Liver (tissue), 9 donors: ENCODE data around the gene NAGLU. TPM values are rescaled to one million over a fixed set of nuclear protein-coding genes. Genes with fewer than 3 reads are reported as not detected.
"Not testable (repeated sequence)": the region's sequence is repeated elsewhere in the genome, so short reads cannot be mapped to it uniquely, and the experiment has no call there.

Experiments
- DNase-seq: peaks from one replicate; pipeline ENCODE4 v3.0.0-alpha.2; 2017; ENCODE audit warnings: low spot score
- H3K27ac ChIP-seq, 2 donors: one replicate each; pipeline ENCODE4 v1.7.0; 2013; ENCODE audit warnings: inconsistent platforms in 2 of 2, low read length in 2 of 2, control low read depth in 1 of 2, low read depth in 1 of 2, mild to moderate bottlenecking in 1 of 2
- H3K27me3 ChIP-seq, 4 donors: one replicate each; pipeline versions ENCODE4 v1.6.1 to v1.7.0; 2013; ENCODE audit warnings: low read length in 3 of 4, inconsistent platforms in 1 of 4, mild to moderate bottlenecking in 1 of 4, moderate library complexity in 1 of 4; ENCODE audit not compliant: control insufficient read depth in 4 of 4, insufficient read depth in 4 of 4
- H3K36me3 ChIP-seq, 4 donors: one replicate each; pipeline versions ENCODE4 v1.6.1 to v1.7.0; 2013; ENCODE audit warnings: low read length in 3 of 4, mild to moderate bottlenecking in 3 of 4, low read depth in 1 of 4, moderate library complexity in 1 of 4; ENCODE audit not compliant: control insufficient read depth in 4 of 4, insufficient read depth in 3 of 4
- H3K4me1 ChIP-seq, 4 donors: one replicate each; pipeline versions ENCODE4 v1.6.1 to v1.7.0; 2013; ENCODE audit warnings: low read length in 3 of 4, mild to moderate bottlenecking in 3 of 4, moderate library complexity in 1 of 4; ENCODE audit not compliant: control insufficient read depth in 4 of 4, insufficient read depth in 4 of 4
- H3K4me3 ChIP-seq, 3 donors: one replicate each; pipeline versions ENCODE4 v1.6.1 to v1.7.0; 2013; ENCODE audit warnings: low read length in 3 of 3, control low read depth in 1 of 3, low read depth in 1 of 3, mild to moderate bottlenecking in 1 of 3
- H3K9ac ChIP-seq, 2 donors: one replicate each; pipeline ENCODE4 v1.7.0; 2013; ENCODE audit warnings: low read length in 2 of 2, mild to moderate bottlenecking in 2 of 2, moderate library complexity in 2 of 2, control low read depth in 1 of 2, low read depth in 1 of 2
- H3K9me3 ChIP-seq, 4 donors: one replicate each; pipeline versions ENCODE4 v1.6.1 to v1.7.0; 2013; ENCODE audit warnings: low read length in 3 of 4; ENCODE audit not compliant: control insufficient read depth in 4 of 4
- ATF3 ChIP-seq: IDR thresholded peaks from 2 replicates; pipeline ENCODE4 v1.6.1; 2016; ENCODE audit warnings: antibody characterized with exemption
- EGR1 ChIP-seq, 2 donors: IDR thresholded peaks; 2 replicates each; pipeline ENCODE4 v1.6.1; 2016 to 2018; ENCODE audit warnings: antibody characterized with exemption in 2 of 2, low read depth in 2 of 2
- GABPA ChIP-seq, 2 donors: IDR thresholded peaks in 1 of 2; conservative IDR thresholded peaks in 1 of 2; 2 replicates each; pipeline ENCODE4 v1.6.1; 2016; ENCODE audit warnings: antibody characterized with exemption in 2 of 2, mild to moderate bottlenecking in 1 of 2, moderate library complexity in 1 of 2
- HNF4A ChIP-seq, 2 donors: conservative IDR thresholded peaks; 2 replicates each; pipeline ENCODE4 v1.6.1; 2016; ENCODE audit warnings: antibody characterized with exemption in 2 of 2, mild to moderate bottlenecking in 2 of 2
- MAX ChIP-seq: IDR thresholded peaks from 2 replicates; pipeline ENCODE4 v1.6.1; 2016; ENCODE audit warnings: antibody characterized with exemption
- RAD21 ChIP-seq, 2 donors: IDR thresholded peaks; 2 replicates each; pipeline ENCODE4 v1.6.1; 2016; ENCODE audit warnings: antibody characterized with exemption in 2 of 2, mild to moderate bottlenecking in 2 of 2
- REST ChIP-seq: IDR thresholded peaks from 2 replicates; pipeline ENCODE4 v1.6.1; 2016; ENCODE audit warnings: antibody characterized with exemption, mild to moderate bottlenecking
- TAF1 ChIP-seq: conservative IDR thresholded peaks from 2 replicates; pipeline ENCODE4 v1.6.1; 2016; ENCODE audit warnings: antibody characterized with exemption, mild to moderate bottlenecking
- YY1 ChIP-seq: IDR thresholded peaks from 2 replicates; pipeline ENCODE4 v1.6.1; 2016; ENCODE audit warnings: antibody characterized with exemption, mild to moderate bottlenecking
- ZBTB33 ChIP-seq: IDR thresholded peaks from 2 replicates; pipeline ENCODE4 v1.6.1; 2016; ENCODE audit warnings: antibody characterized with exemption
- WGBS: extraction: QIAGEN DNeasy Blood & Tissue Kit; methylation state at CpG from one replicate; pipeline ENCODE4 v1.1.7; 2013; 5-methylcytosine and 5-hydroxymethylcytosine counted together
- polyA plus RNA-seq, 2 donors: library from polyadenylated mRNA; stranded (reverse) in 1 of 2; unstranded in 1 of 2; fragments of 200-250 nt in 1 of 2; fragments of >200 nt in 1 of 2; fragmentation: Nextera tagmentation in 1 of 2; extraction: Ambion mirVana in 1 of 2; gene quantifications; one replicate each; pipeline versions ENCODE4 v1.2.1 to v1.2.3, GENCODE V29; 2013 to 2015
- total RNA-seq, 2 donors: library from RNA; depleted of rRNA; stranded (reverse); fragments of >200 nt; gene quantifications; one replicate each; pipeline ENCODE4 v1.2.3, GENCODE V29; 2014
- donor health status: healthy.
- donor health status: healthy.
- donor health status: healthy.
- donor health status: healthy.
- donor health status: healthy.

The NAGLU gene
- total and polyA plus RNA-seq, 4 donors: 15.5 to 41.2 (median 28.9) TPM

- Histone ChIP-seq H3K4me1 (peaks cover 15 to 29% (median 21%) of the 10 kb centered on the region in 4 donors), H3K27me3 (no peaks in the 10 kb centered on the region), H3K27ac (peak overlapping the region; percentile 91 to 96), H3K9ac (peak overlapping the region; percentile 11 to 72), H3K36me3 (peaks cover 0 to 14% (median 7%) of the 10 kb centered on the region in 4 donors), H3K9me3 (no peaks in the 10 kb centered on the region), H3K4me3 (peak overlapping the region; percentile 56 to 81 (median 80))
- WGBS: 87% methylated on average over 30 of the region's 31 CpGs
- peak; percentile 34 for DNase-seq
- no peak for TF ChIP-seq HNF4A (conservative IDR thresholded peaks at IDR 0.05)
- TF ChIP-seq MAX: no peak
- TF ChIP-seq ZBTB33: no peak
- no peak for TF ChIP-seq EGR1 (IDR thresholded peaks at IDR 0.05; ENCODE audit: low read depth in 2 of 2)
Observed at GRCh38 chr17:42537156-42537805, 1.2 kb downstream of the NAGLU start.

GRCh38 chr17:42537826-42538451 is 1.9 kb downstream of the NAGLU start:
- peak overlapping the region in 1 of 2 donors; percentile 96 for H3K27ac ChIP-seq
- H3K9me3 ChIP-seq: no peaks in the 10 kb centered on the region
- TF ChIP-seq HNF4A (conservative IDR thresholded peaks at IDR 0.05) (no peak), TAF1 (no peak), YY1 (no peak), REST (no peak)
- DNase-seq: no peak
- peaks cover 15 to 29% (median 21%) of the 10 kb centered on the region in 4 donors for H3K4me1 ChIP-seq
- H3K4me3 ChIP-seq: no peak overlapping the region
- H3K36me3 ChIP-seq: peaks cover 4 to 14% (median 10%) of the 10 kb centered on the region in 4 donors
- H3K27me3 ChIP-seq: no peaks in the 10 kb centered on the region
- peak overlapping the region in 1 of 2 donors; percentile 10 for H3K9ac ChIP-seq
- WGBS: 97% methylated on average over 5 of the region's 5 CpGs

GRCh38 chr17:42538482-42538881 is 2.4 kb downstream of the NAGLU start:
- peaks cover 4 to 18% (median 12%) of the 10 kb centered on the region in 4 donors for H3K36me3 ChIP-seq
- H3K9me3 ChIP-seq: no peaks in the 10 kb centered on the region
- no peak overlapping the region for H3K27ac ChIP-seq
- H3K9ac ChIP-seq: no peak overlapping the region
- H3K4me1 ChIP-seq: peaks cover 15 to 26% (median 21%) of the 10 kb centered on the region in 4 donors
- WGBS: 97% methylated on average over 14 of the region's 14 CpGs
- TF ChIP-seq TAF1 (no peak), ATF3 (no peak), GABPA (IDR thresholded peaks at IDR 0.05 in 1 of 2, conservative IDR thresholded peaks at IDR 0.05 in 1 of 2) (no peak), RAD21 (IDR thresholded peaks at IDR 0.05) (no peak), HNF4A (conservative IDR thresholded peaks at IDR 0.05) (no peak), REST (no peak)
- no peak overlapping the region for H3K4me3 ChIP-seq
- no peak for DNase-seq
- no peaks in the 10 kb centered on the region for H3K27me3 ChIP-seq

- peak overlapping the region; percentile 67 to 81 for H3K27ac ChIP-seq
- not testable (repeated sequence) for DNase-seq, H3K4me3 ChIP-seq, H3K27me3 ChIP-seq, H3K9me3 ChIP-seq, H3K9ac ChIP-seq
- WGBS: 95% methylated on average over 4 of the region's 4 CpGs
- H3K4me1 ChIP-seq: peaks cover 16 to 29% (median 24%) of the 10 kb centered on the region in 4 donors
- H3K36me3 ChIP-seq: peaks cover 6 to 20% (median 12%) of the 10 kb centered on the region in 4 donors
Observed at GRCh38 chr17:42540558-42540957, 4.5 kb downstream of the NAGLU start.
